Stomach (tissue), 9 donors: ENCODE measurements around the gene FKBP3. TPM values are rescaled to one million over a fixed set of nuclear protein-coding genes. Genes with fewer than 3 reads are reported as not detected.
A peak's percentile ranks its signal among the peaks of the same experiment; 100 is the strongest.
"Not testable (repeated sequence)": the region's sequence is repeated elsewhere in the genome, so short reads cannot be mapped to it uniquely, and the experiment has no call there.

Experiments used
- DNase-seq, 2 donors: peaks; one replicate each; pipeline versions ENCODE4 v3.0.0 to v3.0.0-alpha.2; 2013 to 2019
- H3K27ac ChIP-seq, 5 donors: fragments of 200-600 bp in 4 of 5; sonication (generic) in 4 of 5; one replicate each; pipeline ENCODE4 v1.5.1; 2013 to 2019; ENCODE audit warnings: mild to moderate bottlenecking in 1 of 5, moderate library complexity in 1 of 5
- H3K27me3 ChIP-seq, 3 donors: fragments of 200-600 bp; sonication (generic); one replicate each; pipeline ENCODE4 v1.5.1; 2017 to 2019; ENCODE audit warnings: mixed run types in 1 of 3
- H3K36me3 ChIP-seq, 4 donors: fragments of 200-600 bp; sonication (generic); 1 replicate in 3 of 4; 2 replicates in 1 of 4; pipeline ENCODE4 v1.5.1; 2016 to 2019
- H3K4me1 ChIP-seq, 4 donors: fragments of 200-600 bp; sonication (generic); one replicate each; pipeline ENCODE4 v1.5.1; 2016 to 2019
- H3K4me3 ChIP-seq, 4 donors: fragments of 200-600 bp; sonication (generic) in 3 of 4; one replicate each; pipeline ENCODE4 v1.5.1; 2016 to 2019; ENCODE audit warnings: mild to moderate bottlenecking in 1 of 4
- H3K9me3 ChIP-seq, 4 donors: fragments of 200-600 bp; sonication (generic); one replicate each; pipeline ENCODE4 v1.5.1; 2016 to 2019
- EP300 ChIP-seq: sonication (generic); formaldehyde crosslinking; IDR thresholded peaks from one replicate; pipeline ENCODE4 v1.6.1; 2017; ENCODE audit warnings: antibody characterized with exemption
- POLR2A ChIP-seq, 4 donors: fragments of 450-650 bp; IDR thresholded peaks; one replicate each; pipeline ENCODE4 v1.6.1; 2016; ENCODE audit warnings: antibody characterized with exemption in 4 of 4, control low read depth in 2 of 4, mild to moderate bottlenecking in 1 of 4, moderate library complexity in 1 of 4
- POLR2AphosphoS5 ChIP-seq, 3 donors: sonication (generic); formaldehyde crosslinking; IDR thresholded peaks; one replicate each; pipeline ENCODE4 v1.6.1; 2016; ENCODE audit warnings: antibody characterized with exemption in 3 of 3
- WGBS, 5 donors: extraction: QIAGEN DNeasy Blood & Tissue Kit in 3 of 5; methylation state at CpG; one replicate each; pipeline versions ENCODE4 v1.1.5 to v1.1.7; 2013 to 2018; 5-methylcytosine and 5-hydroxymethylcytosine counted together
- intact Hi-C: fragments of 100-400 bp; cut with DNase I; formaldehyde crosslinking; loops from one replicate; pipeline ENCODE4 v1.15.1; 2023; ENCODE audit warnings: low total_unique reads
- polyA plus RNA-seq, 3 donors: library from polyadenylated mRNA; stranded (reverse); fragments of 200-250 nt; gene quantifications; one replicate each; pipeline ENCODE4 v1.2.3, GENCODE V29; 2013
- total RNA-seq, 5 donors: library from RNA; depleted of rRNA; stranded (reverse); fragments of >200 nt; gene quantifications; one replicate each; pipeline versions ENCODE4 v1.1.0 to v1.2.3, GENCODE V29; 2014 to 2016
- TF ChIP-seq, protein P1 (sequence below), 7 experiments: fragments of 450-650 bp in 4 of 7; fragments of 200-600 bp in 3 of 7; sonication (generic) in 3 of 7; IDR thresholded peaks; one replicate each; pipeline ENCODE4 v1.5.1; 2016 to 2019; ENCODE audit warnings: antibody characterized with exemption in 7 of 7, control low read depth in 2 of 7, mild to moderate bottlenecking in 1 of 7
- donor health status: healthy with polysubstance abuse.
- donor health status: Bipolar disorder and iron deficiency.
- donor health status: healthy.

The FKBP3 gene
- total and polyA plus RNA-seq, 8 donors: 0.58 to 81.3 (median 42.6) TPM

DNA sequence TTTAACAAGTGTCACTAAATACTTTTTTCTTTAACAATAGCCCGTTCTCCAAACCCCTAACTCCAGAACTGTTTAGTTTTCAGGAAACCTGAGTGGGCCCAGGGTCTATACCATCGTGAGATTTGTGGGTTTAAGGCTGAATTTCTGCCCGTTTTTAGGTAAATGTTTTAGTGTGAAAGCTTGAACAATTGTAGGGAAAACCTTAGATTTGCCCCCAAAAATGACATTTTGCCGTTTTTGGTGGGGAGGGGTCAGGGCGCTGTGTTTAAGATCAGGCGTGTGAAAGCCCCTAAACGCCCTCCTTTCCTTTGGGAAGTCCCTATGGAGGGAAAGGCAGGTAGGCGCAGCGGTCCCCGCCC, 50.7 kb downstream of the FKBP3 start:
- TF ChIP-seq POLR2A (IDR thresholded peaks at IDR 0.05) (no peak), EP300 (no peak), POLR2AphosphoS5 (IDR thresholded peaks at IDR 0.05) (no peak)
- TF ChIP-seq, protein P1, sequence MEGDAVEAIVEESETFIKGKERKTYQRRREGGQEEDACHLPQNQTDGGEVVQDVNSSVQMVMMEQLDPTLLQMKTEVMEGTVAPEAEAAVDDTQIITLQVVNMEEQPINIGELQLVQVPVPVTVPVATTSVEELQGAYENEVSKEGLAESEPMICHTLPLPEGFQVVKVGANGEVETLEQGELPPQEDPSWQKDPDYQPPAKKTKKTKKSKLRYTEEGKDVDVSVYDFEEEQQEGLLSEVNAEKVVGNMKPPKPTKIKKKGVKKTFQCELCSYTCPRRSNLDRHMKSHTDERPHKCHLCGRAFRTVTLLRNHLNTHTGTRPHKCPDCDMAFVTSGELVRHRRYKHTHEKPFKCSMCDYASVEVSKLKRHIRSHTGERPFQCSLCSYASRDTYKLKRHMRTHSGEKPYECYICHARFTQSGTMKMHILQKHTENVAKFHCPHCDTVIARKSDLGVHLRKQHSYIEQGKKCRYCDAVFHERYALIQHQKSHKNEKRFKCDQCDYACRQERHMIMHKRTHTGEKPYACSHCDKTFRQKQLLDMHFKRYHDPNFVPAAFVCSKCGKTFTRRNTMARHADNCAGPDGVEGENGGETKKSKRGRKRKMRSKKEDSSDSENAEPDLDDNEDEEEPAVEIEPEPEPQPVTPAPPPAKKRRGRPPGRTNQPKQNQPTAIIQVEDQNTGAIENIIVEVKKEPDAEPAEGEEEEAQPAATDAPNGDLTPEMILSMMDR (IDR thresholded peaks at IDR 0.05): no peak
- Histone ChIP-seq H3K4me1 (peaks cover 23 to 49% (median 40%) of the 10 kb centered on the region in 4 donors), H3K27ac (peak overlapping the region; percentile 37 to 92 (median 89)), H3K36me3 (no peaks in the 10 kb centered on the region), H3K4me3 (peak overlapping the region; percentile 71 to 80 (median 74)), H3K9me3 (no peaks in the 10 kb centered on the region), H3K27me3 (no peaks in the 10 kb centered on the region)
- intact Hi-C loops: no loop called here
- WGBS, 5 donors: 0 to 1% (median 1%) methylated on average over 7 to 10 of the region's 10 CpGs
- DNase-seq: no peak

DNA sequence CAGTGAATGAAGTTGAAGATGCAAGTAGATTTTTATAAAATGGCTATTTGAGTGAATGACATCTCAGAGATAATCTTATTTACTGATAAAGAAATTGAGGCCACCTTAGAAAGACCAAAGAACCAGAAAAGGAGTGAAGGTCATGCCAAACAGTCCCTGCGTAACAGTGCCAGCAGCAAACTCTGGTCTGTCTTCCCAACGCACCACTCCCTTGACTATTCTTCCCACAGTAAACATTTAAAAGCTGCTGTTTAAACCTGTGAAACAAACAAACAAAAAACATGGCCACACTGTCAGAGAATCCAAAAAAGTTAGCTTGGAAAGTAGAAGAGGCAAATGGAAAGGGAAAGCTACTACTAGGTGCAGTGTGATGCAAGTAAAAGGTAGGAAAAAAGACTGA, 51.9 kb downstream of the FKBP3 start:
- intact Hi-C loops: no loop called here
- no peaks in the 10 kb centered on the region for H3K36me3 ChIP-seq
- no peak overlapping the region for H3K27ac ChIP-seq
- TF ChIP-seq EP300: no peak
- TF ChIP-seq POLR2AphosphoS5 (IDR thresholded peaks at IDR 0.05): no peak
- TF ChIP-seq, protein P1 (IDR thresholded peaks at IDR 0.05): no peak
- WGBS, 5 donors: 32 to 63% (median 49%) methylated on average over 2 of the region's 2 CpGs
- no peaks in the 10 kb centered on the region for H3K9me3 ChIP-seq
- H3K4me1 ChIP-seq: peaks cover 19 to 37% (median 32%) of the 10 kb centered on the region in 4 donors
- H3K27me3 ChIP-seq: no peaks in the 10 kb centered on the region
- H3K4me3 ChIP-seq: no peak overlapping the region
- DNase-seq: no peak

DNA sequence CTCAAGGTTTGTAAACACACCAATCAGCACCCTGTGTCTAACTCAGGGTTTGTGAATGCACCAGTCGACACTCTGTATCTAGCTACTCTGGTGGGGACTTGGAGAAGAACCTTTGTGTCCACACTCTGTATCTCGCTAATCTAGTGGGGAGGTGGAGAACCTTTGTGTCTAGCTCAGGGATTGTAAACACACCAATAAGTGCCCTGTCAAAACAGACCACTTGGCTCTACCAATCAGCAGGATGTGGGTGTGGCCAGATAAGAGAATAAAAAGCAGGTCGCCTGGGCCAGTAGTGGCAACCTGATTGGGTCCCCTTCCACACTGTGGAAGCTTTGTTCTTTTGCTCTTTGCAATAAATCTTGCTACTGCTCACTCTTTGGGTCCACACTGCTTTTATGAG, 53.2 kb downstream of the FKBP3 start:
- intact Hi-C loops, H3K4me3 ChIP-seq, H3K9me3 ChIP-seq, H3K27me3 ChIP-seq, DNase-seq, H3K27ac ChIP-seq, H3K36me3 ChIP-seq: not testable (repeated sequence)
- 69 to 81% (median 72%) methylated on average over 2 to 3 of the region's 3 CpGs for WGBS, 5 donors
- peaks cover 15 to 26% (median 21%) of the 10 kb centered on the region in 4 donors for H3K4me1 ChIP-seq

DNA sequence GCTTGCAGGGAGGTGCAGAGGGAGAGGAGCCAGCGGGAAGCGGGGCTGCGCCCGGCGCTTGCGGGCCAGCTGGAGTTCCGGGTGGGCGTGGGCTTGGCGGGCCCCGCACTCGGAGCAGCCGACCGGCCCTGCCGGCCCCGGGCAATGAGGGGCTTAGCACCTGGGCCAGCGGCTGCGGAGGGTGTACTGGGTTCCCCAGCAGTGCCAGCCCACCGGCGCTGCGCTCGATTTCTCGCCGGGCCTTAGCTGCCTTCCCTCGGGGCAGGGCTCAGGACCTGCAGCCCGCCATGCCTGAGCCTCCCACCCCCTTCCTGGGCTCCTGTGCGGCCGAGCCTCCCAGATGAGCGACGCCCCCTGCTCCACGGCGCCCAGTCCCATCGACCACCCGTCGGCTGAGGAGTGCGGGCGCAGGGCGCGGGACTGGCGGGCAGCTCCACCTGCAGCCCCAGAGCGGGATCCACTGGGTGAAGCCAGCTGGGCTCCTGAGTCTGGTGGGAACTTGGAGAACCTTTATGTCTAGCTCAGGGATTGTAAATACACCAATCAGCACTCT, 53.8 kb downstream of the FKBP3 start:
- DNase-seq, intact Hi-C loops, H3K9me3 ChIP-seq, H3K4me3 ChIP-seq, H3K27ac ChIP-seq, H3K27me3 ChIP-seq, H3K36me3 ChIP-seq: not testable (repeated sequence)
- WGBS, 5 donors: 90 to 99% (median 98%) methylated on average over 10 to 40 of the region's 40 CpGs
- H3K4me1 ChIP-seq: peaks cover 9 to 20% (median 15%) of the 10 kb centered on the region in 4 donors

DNA sequence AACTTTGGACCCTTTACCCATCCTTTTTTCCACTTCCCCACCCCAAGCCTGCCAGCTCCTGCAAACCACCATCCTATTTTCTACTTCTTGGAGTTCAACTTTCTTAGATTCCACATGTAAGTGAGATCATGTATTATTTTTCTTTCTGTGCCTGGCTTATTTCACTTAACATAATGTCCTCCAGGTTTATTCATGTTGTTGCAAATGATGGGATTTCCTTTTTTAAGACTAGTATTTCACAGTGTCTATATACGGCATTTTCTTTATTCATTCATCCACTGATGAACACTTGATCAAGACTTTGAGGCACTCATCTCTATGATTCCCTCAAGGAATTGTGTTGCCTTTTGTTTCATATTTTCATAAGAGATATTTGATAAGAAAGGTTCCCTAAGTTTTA, 56.0 kb downstream of the FKBP3 start:
- H3K9me3 ChIP-seq: no peaks in the 10 kb centered on the region
- no peak overlapping the region for H3K4me3 ChIP-seq
- peaks cover 0 to 5% (median 1%) of the 10 kb centered on the region in 4 donors for H3K36me3 ChIP-seq
- DNase-seq: no peak
- peaks cover 0 to 5% (median 3%) of the 10 kb centered on the region in 4 donors for H3K4me1 ChIP-seq
- 83 to 100% (median 94%) methylated on average over 1 of the region's 1 CpG for WGBS, 5 donors
- intact Hi-C loops: no loop called here
- no peaks in the 10 kb centered on the region for H3K27me3 ChIP-seq
- TF ChIP-seq, protein P1 (IDR thresholded peaks at IDR 0.05): no peak
- TF ChIP-seq EP300 (no peak), POLR2A (IDR thresholded peaks at IDR 0.05) (no peak)
- H3K27ac ChIP-seq: no peak overlapping the region
